ENCODE measurements around the gene NRXN3. TPM values are rescaled to one million over a fixed set of nuclear protein-coding genes. Genes with fewer than 3 reads are reported as not detected.

The NRXN3 gene
- polyA plus RNA-seq, 1 experiment, result 7.0 TPM

DNA sequence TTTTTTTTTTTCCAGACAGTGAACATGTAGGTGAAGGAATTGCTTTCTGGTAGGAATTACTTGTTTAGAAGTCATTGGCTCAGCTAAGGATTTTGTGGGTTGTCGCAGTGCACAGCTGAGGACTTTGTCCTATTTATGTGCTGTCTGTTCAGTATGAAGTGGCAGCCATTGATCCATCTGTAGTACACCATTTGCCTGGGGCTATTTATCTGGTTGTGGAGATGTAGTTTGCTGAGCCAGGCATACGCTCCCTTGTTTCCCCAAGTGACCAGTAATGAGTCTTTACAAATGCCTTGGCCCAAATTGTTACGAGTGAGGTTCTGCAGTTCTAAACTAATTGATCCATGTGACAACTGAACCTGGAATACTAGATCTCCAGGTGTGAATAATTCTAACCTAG is 140.1 kb downstream of the NRXN3 start:
- no peak for DNase-seq (ENCODE audit: low read depth)
- Histone ChIP-seq H3K36me3 (ENCODE audit: control insufficient read depth, insufficient read depth, low read length) (no peaks in the 10 kb centered on the region), H3K4me3 (ENCODE audit: low read depth, low read length) (no peak overlapping the region), H3K27me3 (ENCODE audit: control insufficient read depth, insufficient read depth, low read length) (no peaks in the 10 kb centered on the region)
- ChIA-PET CTCF (no interaction called here), POLR2A (no interaction called here)
- TF ChIP-seq, protein P1, sequence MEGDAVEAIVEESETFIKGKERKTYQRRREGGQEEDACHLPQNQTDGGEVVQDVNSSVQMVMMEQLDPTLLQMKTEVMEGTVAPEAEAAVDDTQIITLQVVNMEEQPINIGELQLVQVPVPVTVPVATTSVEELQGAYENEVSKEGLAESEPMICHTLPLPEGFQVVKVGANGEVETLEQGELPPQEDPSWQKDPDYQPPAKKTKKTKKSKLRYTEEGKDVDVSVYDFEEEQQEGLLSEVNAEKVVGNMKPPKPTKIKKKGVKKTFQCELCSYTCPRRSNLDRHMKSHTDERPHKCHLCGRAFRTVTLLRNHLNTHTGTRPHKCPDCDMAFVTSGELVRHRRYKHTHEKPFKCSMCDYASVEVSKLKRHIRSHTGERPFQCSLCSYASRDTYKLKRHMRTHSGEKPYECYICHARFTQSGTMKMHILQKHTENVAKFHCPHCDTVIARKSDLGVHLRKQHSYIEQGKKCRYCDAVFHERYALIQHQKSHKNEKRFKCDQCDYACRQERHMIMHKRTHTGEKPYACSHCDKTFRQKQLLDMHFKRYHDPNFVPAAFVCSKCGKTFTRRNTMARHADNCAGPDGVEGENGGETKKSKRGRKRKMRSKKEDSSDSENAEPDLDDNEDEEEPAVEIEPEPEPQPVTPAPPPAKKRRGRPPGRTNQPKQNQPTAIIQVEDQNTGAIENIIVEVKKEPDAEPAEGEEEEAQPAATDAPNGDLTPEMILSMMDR (IDR thresholded peaks at IDR 0.05; ENCODE audit: insufficient read depth, low read depth, low read length), result no peak

DNA sequence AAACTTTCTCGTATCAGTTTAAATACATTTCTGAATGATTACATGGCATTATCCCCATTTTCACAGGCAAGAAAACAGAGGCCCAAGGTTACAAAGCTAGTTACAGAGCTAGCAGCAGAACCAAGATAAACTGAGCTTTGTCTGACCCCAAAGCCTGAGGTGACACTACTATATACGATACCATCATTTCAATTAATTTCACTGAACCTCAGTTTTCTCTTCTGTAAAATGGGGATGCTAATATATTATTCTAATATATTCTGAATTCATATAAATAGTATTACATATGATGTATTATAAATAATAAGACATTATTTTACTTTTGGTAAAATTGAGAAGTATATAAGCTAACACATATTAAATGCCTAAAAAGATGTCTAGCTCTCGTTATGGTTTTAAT is 143.3 kb downstream of the NRXN3 start:
- no peak for DNase-seq (ENCODE audit: low read depth)
- no peaks in the 10 kb centered on the region for H3K36me3 ChIP-seq (ENCODE audit: control insufficient read depth, insufficient read depth, low read length)
- POLR2A ChIA-PET, result no interaction called here
- CTCF ChIA-PET, result no interaction called here
- TF ChIP-seq, protein P1 (IDR thresholded peaks at IDR 0.05; ENCODE audit: insufficient read depth, low read depth, low read length), result no peak
- no peak overlapping the region for H3K4me3 ChIP-seq (ENCODE audit: low read depth, low read length)
- no peaks in the 10 kb centered on the region for H3K27me3 ChIP-seq (ENCODE audit: control insufficient read depth, insufficient read depth, low read length)

DNA sequence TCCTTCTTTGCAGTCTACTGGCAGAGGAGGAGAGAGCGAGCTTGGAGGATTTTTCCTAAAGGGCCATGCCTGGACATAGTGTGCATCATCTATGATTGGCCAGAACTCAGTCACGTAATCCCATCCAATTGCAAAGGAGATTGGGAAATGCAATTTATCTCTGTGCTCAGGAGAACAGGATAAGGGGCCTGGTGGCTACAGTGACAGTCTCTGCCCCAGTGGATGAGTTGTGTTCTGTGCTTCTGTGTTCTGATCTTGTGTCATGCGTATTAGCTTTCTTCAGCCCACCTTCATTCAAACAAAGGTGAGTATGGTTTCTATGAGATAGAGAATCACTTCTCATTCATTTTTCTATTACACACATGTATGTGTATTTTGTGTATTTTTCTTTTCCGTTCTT is 144.3 kb downstream of the NRXN3 start:
- no peaks in the 10 kb centered on the region for H3K27me3 ChIP-seq (ENCODE audit: control insufficient read depth, insufficient read depth, low read length)
- H3K4me3 ChIP-seq (ENCODE audit: low read depth, low read length), result no peak overlapping the region
- no peaks in the 10 kb centered on the region for H3K36me3 ChIP-seq (ENCODE audit: control insufficient read depth, insufficient read depth, low read length)
- DNase-seq (ENCODE audit: low read depth), result no peak
- TF ChIP-seq, protein P1 (IDR thresholded peaks at IDR 0.05; ENCODE audit: insufficient read depth, low read depth, low read length), result no peak
- POLR2A ChIA-PET, result no interaction called here
- CTCF ChIA-PET, result no interaction called here

DNA sequence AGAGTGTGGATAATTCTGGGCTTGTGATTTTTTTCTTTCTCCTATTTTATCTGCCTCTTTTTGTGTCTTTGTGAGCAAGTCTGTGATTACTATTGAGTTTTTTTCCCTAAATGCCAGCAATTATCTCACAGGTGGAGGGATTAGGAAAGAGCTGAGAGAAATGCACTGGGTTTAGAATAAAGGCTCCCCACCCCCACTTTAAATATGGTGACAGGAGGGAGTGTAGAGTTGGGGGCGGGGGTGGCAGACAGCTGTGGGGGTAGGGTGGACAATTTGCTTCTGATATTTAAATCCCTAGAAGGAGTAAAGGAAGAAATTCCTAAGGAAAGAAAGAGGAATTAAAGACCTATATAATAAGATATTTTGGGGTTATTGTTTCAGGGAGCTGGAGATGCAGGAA is 145.9 kb downstream of the NRXN3 start:
- Histone ChIP-seq H3K27me3 (ENCODE audit: control insufficient read depth, insufficient read depth, low read length) (no peaks in the 10 kb centered on the region), H3K36me3 (ENCODE audit: control insufficient read depth, insufficient read depth, low read length) (no peaks in the 10 kb centered on the region), H3K4me3 (ENCODE audit: low read depth, low read length) (no peak overlapping the region)
- CTCF ChIA-PET, result interaction anchor here (0.6 to 1.0 kb wide), 2 partner anchors 20 to 178 kb away, joined by 3 to 4 read pairs; no protein-coding TSS in a partner anchor
- POLR2A ChIA-PET, result no interaction called here
- TF ChIP-seq, protein P1 (IDR thresholded peaks at IDR 0.05; ENCODE audit: insufficient read depth, low read depth, low read length), result no peak
- DNase-seq (ENCODE audit: low read depth), result no peak

DNA sequence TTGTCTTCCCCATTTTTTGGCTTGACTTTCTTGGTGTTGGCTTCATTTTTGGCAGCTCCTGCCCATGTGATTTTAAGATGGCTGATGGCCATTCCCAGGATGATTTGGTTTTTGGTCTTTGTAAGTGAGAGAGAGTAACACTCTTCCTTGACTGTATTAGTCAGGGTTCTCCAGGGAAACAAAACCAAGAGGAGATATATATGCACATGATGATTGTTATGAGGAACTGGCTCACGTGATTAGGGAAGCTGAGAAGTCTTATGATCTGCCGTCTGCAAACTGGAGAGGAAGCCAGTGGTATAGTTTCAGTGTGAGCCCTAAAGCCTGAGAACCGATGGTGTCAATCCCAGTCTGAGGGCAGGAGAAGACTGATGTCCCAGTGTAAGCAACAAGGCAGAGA is 146.6 kb downstream of the NRXN3 start:
- Histone ChIP-seq H3K36me3 (ENCODE audit: control insufficient read depth, insufficient read depth, low read length) (no peaks in the 10 kb centered on the region), H3K27me3 (ENCODE audit: control insufficient read depth, insufficient read depth, low read length) (no peaks in the 10 kb centered on the region), H3K4me3 (ENCODE audit: low read depth, low read length) (no peak overlapping the region)
- ChIA-PET POLR2A (no interaction called here), CTCF (interaction anchor here (1.0 kb wide), 1 partner anchor 19 kb away, joined by 3 read pairs; no protein-coding TSS in a partner anchor)
- TF ChIP-seq, protein P1 (IDR thresholded peaks at IDR 0.05; ENCODE audit: insufficient read depth, low read depth, low read length), result no peak
- no peak for DNase-seq (ENCODE audit: low read depth)

All from BJ (cell line).